HUDEP-2 (cell line): ENCODE measurements around the gene FAM3C.

Experiments used
- DNase-seq, 76 experiments: peaks; one replicate each; lab custom pipeline; 2025; ENCODE audit not compliant: unreplicated experiment in 76 of 76; lab: John Stamatoyannopoulos, UW

The FAM3C gene

DNA sequence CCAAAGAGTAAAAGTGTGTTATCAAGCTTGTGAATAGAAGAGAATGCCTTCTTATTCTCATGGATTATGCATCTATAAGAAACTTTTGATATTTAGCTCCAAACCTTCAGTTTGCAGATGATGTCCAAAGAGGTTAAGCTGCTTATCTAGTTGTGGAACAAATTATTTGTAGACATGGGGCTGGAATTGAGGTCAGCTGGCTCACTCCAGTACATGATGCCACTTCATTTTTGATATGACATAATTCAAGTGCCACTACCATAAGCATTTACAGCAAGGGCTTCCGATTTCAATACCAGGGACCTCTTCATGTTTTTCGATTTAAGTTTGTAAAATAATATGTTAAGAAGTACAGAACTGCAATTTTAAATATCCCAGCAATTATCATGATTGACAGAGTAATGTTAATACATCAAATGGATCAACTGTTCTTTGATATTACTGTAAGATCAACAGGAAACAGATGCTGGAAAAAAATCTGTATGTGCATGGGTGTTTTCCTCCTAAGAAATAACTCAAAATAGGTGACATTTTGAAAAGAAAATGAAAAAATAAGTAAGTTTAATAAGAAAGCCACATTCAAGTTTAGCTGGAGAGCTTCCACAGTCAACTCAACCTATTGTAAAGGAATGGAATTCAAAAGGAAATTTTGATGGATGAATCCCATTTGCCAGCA lies 12.7 kb downstream of the FAM3C start:
- peak in 1 of 76 experiments; percentile 3 for DNase-seq

DNA sequence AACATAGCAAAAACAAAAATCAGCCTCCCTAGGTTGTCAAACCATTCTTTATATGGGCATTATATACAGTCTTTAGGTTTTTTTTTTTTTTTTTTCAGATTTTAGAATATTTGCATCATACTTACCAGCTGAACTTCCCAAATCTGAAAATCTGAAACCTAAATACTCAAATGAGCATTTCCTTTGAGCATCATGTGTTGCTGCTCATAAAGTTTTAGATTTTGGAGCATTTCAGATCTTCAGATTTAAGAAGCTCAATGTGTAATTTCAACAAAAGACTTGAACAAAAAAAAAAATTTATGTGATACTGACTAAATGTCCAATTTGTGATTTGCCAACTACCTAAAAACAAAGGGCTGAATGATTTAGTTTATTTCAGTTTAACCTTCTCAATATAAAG lies 13.6 kb downstream of the FAM3C start:
- no peak for DNase-seq

- DNase-seq, result no peak
Observed at GRCh38 chr7:121379930-121380329, 16.2 kb downstream of the FAM3C start.

DNA sequence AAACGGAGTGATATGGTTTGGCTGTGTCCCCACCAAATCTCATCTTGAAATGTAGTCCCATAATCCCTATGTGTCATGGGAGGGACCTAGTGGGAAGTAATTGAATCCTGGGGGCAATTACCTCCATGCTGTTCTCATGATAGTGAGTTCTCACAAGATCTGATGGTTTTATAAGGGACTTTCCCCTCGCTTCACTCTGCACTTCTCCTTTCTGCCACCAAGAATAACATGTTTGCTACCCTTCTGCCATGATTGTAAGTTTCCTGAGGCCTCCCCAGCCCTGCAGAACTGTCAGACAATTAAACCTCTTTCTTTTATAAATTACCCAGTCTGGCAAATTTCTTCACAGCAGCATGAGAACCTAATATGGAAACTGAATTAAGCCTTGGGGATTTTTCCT lies 19.1 kb downstream of the FAM3C start:
- DNase-seq, result no peak

GRCh38 chr7:121373177-121373576 lies 22.9 kb downstream of the FAM3C start:
- no peak for DNase-seq

GRCh38 chr7:121372376-121373010 lies 23.6 kb downstream of the FAM3C start:
- DNase-seq, result no peak

GRCh38 chr7:121371883-121372282 lies 24.2 kb downstream of the FAM3C start:
- DNase-seq, result no peak

DNA sequence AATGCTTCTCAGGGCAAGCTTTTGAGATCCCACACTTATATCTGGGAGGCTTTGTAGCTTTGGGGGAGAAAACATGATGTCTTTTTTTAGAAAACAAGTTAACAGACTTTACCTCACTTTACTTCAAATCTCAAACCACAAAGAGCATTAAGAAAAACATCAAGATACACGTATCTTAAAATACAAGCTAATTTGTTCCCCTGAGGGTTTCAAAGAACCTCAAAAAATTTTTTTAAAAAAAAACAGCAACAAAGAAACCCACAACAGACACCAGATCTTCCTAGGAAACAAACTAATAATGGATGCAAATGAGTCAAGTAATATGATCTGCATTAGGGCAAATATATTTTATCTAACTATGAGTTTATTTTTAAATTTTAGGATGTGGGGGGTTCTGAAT lies 24.7 kb downstream of the FAM3C start:
- no peak for DNase-seq

DNA sequence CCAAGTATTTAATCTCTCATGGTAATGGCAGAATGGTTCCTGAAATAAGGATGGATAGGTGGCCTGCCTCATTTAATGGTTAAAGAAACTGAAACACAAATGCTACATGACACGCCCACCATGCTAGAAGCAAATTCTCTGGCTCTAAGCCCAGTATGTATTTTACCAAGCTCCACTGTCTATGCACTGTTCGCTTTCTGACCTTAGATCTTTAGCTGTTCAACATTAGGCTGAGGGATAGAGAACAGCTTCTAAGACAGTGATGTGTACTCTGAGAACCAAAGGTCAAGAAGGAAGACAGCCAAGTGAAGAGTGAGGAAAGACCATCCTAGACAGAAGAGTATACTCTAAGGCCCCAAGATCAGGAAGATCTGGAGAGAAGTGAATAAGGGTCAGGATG lies 26.6 kb downstream of the FAM3C start:
- peak in 1 of 76 experiments; percentile 1 for DNase-seq

GRCh38 chr7:121366852-121367431 lies 29.2 kb downstream of the FAM3C start:
- peak in 8 of 76 experiments; percentile 9 to 21 (median 12) for DNase-seq

GRCh38 chr7:121360564-121360963 lies 35.5 kb downstream of the FAM3C start:
- DNase-seq, result no peak

DNA sequence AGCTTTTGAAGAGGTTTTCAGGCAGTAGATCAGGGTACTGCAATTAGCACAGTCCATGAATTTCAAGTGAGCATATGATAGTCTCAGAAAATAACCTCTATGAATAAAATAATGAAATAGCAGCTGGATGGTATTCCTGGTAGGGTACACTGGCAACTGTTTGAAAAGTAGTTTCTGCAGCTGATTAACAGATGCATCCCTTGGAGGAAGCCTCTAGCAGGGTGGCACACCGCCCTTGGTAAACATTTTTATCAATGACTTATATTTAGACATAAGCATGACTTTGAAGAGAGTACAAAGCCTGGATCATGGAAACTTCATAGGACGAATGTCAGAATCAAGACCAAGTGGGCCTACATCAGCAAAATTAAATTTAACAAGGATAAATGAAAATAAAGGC lies 40.5 kb downstream of the FAM3C start:
- DNase-seq, result no peak

DNA sequence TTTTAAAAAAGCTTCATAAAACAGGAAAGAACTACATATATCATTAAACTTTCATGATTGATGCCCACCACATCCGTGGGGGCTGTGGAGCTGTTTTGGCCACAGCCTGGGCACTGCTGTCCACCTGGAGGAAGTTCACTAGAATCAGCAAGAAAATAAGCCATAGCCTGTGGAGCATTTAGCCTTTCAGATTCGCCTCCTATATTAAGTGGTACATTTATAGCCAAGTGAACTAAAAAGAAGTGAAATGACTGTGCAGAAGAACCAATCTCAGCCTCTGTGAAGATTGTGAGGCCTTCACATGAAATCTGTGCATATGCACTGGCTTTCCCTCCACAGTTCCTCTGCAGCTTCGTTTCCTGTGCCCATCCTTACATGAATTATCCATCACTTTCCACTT lies 43.8 kb downstream of the FAM3C start:
- no peak for DNase-seq

- DNase-seq, result no peak
Observed at GRCh38 chr7:121351682-121352081, 44.4 kb downstream of the FAM3C start.

DNA sequence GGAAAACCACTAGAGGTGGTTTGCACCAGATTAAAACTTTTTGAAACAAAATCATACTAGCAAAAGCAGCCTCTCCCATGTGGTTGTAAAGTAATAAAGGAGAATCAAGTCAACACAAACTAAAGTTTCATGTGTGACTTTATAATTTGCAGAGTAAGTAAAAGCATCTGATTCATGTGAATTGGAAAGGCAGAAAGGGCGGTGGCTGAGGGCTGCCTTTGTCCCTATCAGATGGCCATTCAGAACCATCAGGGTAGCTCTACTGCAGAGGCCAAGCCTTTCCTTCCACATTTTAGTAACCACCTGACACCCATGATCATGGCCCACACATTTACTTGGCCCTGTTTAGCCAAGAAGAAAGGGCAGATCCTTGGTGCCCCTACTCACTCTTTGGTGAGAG lies 51.6 kb downstream of the FAM3C start:
- DNase-seq, result no peak

DNA sequence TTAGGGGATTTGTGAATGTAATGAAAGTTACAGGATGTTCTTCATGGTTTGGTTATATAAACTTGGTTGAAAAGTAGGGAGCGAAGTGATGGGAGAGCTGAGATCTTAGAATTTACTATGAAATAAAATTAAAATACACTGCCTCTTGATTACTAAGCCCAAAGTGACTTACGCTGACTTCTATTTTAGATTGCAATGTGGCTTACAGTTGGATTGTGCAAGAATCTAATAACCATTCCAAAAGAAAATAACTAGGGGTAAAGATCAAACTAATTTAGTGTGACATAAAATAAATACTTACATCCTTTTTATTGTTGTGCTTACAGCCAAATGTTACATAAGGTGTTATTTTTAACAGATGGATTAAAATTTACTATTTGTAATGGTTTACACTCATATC lies 52.0 kb downstream of the FAM3C start:
- no peak for DNase-seq

DNA sequence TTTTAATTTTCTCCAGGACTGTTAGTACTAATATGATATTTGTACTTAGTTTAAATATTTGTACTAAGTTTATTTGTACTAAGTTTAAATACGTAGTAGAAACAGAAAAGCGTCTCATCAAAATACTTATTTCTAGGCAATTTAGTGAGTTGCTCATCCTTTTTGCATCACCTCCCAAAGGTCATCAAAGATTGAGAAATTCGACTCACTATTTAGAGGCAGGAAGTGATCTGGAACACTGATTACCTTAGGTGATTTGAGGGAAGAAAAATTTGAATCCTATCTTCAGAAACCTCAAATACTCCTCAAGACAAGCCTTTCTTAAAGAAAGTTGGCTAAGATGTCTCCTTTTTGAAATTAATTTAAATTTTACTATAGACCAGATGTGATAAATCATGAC lies 52.8 kb downstream of the FAM3C start:
- DNase-seq, result no peak

DNA sequence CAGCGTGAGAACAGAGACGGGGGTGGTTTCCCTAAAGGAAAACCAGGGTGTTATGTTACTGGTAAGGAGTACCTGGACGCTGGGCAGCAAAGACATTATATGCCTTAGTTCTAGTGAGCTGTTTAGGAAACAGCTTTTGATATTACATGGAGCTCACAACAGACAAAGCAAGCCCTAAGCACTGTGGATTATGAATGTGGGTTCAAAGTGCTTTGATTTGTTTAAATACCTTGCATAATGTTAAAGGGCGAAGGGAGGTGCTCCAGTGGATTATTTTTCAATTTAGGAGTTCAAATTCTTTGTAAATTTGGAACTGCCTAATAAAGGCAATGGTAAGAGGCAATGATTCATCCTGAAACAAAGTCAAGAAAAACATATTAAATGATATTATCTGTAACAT lies 53.5 kb downstream of the FAM3C start:
- no peak for DNase-seq

- no peak for DNase-seq
Observed at GRCh38 chr7:121341933-121342332, 54.2 kb downstream of the FAM3C start.

GRCh38 chr7:121339082-121339481 lies 57.0 kb downstream of the FAM3C start:
- DNase-seq, result no peak

DNA sequence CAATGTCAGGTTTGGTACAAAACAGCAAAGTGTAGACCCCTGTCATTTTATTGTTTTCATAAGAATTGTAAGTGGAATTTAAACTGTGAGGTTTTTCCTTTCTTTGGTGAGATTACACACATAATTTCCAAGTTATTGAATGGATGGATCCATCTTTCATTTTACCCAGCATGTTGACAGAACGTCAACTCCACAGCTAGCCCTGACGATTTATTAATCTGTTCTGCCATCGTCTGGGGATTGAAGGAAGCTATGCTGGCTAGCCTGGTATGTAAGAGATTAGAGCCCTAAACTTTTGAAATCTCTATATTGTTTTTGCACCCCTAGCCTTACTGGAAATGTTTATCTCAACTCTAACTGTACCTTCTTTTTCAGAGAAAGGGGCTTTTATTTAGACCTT lies 58.7 kb downstream of the FAM3C start:
- DNase-seq, result peak in 10 of 76 experiments; percentile 1 to 39 (median 17)

DNA sequence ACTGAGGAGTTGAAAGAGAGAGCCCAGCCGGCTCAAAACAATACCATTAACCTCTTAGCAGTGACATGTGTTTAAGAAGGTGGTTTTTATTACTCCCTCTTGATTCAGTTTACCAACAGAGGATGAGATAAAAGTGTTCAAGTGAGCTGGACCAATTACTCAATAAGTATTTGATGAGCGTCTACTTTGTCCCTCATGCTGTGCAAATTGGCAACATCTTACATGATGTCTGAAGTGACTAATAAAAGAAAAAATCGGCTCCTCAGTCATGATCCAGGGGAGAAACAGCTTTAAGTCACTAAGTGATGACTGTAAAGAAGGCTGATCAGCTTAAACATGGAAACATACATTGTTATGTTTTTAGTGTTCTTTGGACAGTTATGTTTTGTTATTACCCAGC lies 59.5 kb downstream of the FAM3C start:
- DNase-seq, result no peak
